Measurements from ENCODE around the gene HERPUD1.
"Not testable (repeated sequence)": the region's sequence is repeated elsewhere in the genome, so short reads cannot be mapped to it uniquely, and the experiment has no call there.

Gene HERPUD1

GRCh38 chr16:56931892-56932720 lies at the start of gene HERPUD1:
Gene HERPUD1, plus strand, starts transcription at chr16:56932142. Its CDS starts 103 bp downstream, at chr16:56932245.
- peak; percentile 100 for DNase-seq

- DNase-seq, result no peak
Measured at GRCh38 chr16:56883586-56883985, 48.4 kb upstream of the HERPUD1 start.

- no peak for DNase-seq
Measured at GRCh38 chr16:56884026-56884582, 47.8 kb upstream of the HERPUD1 start.

GRCh38 chr16:56884929-56885328 lies 47.0 kb upstream of the HERPUD1 start:
- DNase-seq, result not testable (repeated sequence)

- no peak for DNase-seq
Measured at GRCh38 chr16:56885446-56886162, 46.3 kb upstream of the HERPUD1 start.

GRCh38 chr16:56886296-56886695 lies 45.6 kb upstream of the HERPUD1 start:
- DNase-seq, result no peak

GRCh38 chr16:56886826-56887225 lies 45.1 kb upstream of the HERPUD1 start:
- no peak for DNase-seq

- DNase-seq, result no peak
Measured at GRCh38 chr16:56888806-56889205, 43.1 kb upstream of the HERPUD1 start.

GRCh38 chr16:56889206-56889605 lies 42.7 kb upstream of the HERPUD1 start:
- no peak for DNase-seq

- no peak for DNase-seq
Measured at GRCh38 chr16:56891685-56892084, 40.3 kb upstream of the HERPUD1 start.

GRCh38 chr16:56892705-56893104 lies 39.2 kb upstream of the HERPUD1 start:
- no peak for DNase-seq

GRCh38 chr16:56894331-56894917 lies 37.5 kb upstream of the HERPUD1 start:
- DNase-seq, result no peak

- DNase-seq, result no peak
Measured at GRCh38 chr16:56895813-56896212, 36.1 kb upstream of the HERPUD1 start.

GRCh38 chr16:56896244-56896643 lies 35.7 kb upstream of the HERPUD1 start:
- no peak for DNase-seq

GRCh38 chr16:56897026-56897799 lies 34.7 kb upstream of the HERPUD1 start:
- no peak for DNase-seq

- DNase-seq, result peak; percentile 57
Measured at GRCh38 chr16:56898847-56899246, 33.1 kb upstream of the HERPUD1 start.

GRCh38 chr16:56903866-56904265 lies 28.1 kb upstream of the HERPUD1 start:
- no peak for DNase-seq

- DNase-seq, result no peak
Measured at GRCh38 chr16:56907401-56907800, 24.5 kb upstream of the HERPUD1 start.

GRCh38 chr16:56909527-56909979 lies 22.4 kb upstream of the HERPUD1 start:
- DNase-seq, result no peak

- no peak for DNase-seq
Measured at GRCh38 chr16:56910112-56910511, 21.8 kb upstream of the HERPUD1 start.

GRCh38 chr16:56910654-56911539 lies 21.0 kb upstream of the HERPUD1 start:
- DNase-seq, result no peak

All from activated CD4-positive, alpha-beta T cell treated with anti-CD3 and anti-CD28 coated beads, Interleukin-2, amount 50 U/mL, for 16 hours (primary cell).